ENCODE results near the gene ADGRD1.

- TF ChIP-seq EGR1 (IDR thresholded peaks at IDR 0.05; ENCODE audit: borderline replicate concordance, low read depth, low read length) (no peak), CTCF (IDR thresholded peaks at IDR 0.05; ENCODE audit: control extremely low read depth in 1 of 3, insufficient read depth in 1 of 3, low read depth in 1 of 3, low read length in 3 of 3) (no peak), YY1 (IDR thresholded peaks at IDR 0.05; ENCODE audit: low read depth, low read length) (no peak), EP300 (IDR thresholded peaks at IDR 0.05; ENCODE audit: borderline replicate concordance in 1 of 2, low read depth in 2 of 2, low read length in 2 of 2) (no peak), POLR2A (IDR thresholded peaks at IDR 0.05; ENCODE audit: control extremely low read depth in 1 of 2, low read depth in 2 of 2, low read length in 2 of 2) (no peak), NRF1 (IDR thresholded peaks at IDR 0.05; ENCODE audit: low read depth, low read length) (no peak), TEAD4 (IDR thresholded peaks at IDR 0.05; ENCODE audit: low read depth, low read length) (no peak), KDM5A (IDR thresholded peaks at IDR 0.05; ENCODE audit: low read length) (no peak), HDAC2 (IDR thresholded peaks at IDR 0.05; ENCODE audit: borderline replicate concordance in 1 of 2, low read depth in 2 of 2, low read length in 2 of 2) (no peak), RAD21 (IDR thresholded peaks at IDR 0.05 in 1 of 2, conservative IDR thresholded peaks at IDR 0.05 in 1 of 2; ENCODE audit: low read depth in 2 of 2, low read length in 2 of 2) (no peak), SP1 (IDR thresholded peaks at IDR 0.05; ENCODE audit: low read depth, low read length) (no peak)
- TF ChIP-seq, protein P1, sequence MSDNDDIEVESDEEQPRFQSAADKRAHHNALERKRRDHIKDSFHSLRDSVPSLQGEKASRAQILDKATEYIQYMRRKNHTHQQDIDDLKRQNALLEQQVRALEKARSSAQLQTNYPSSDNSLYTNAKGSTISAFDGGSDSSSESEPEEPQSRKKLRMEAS (IDR thresholded peaks at IDR 0.05), result no peak
These were observed 123.4 kb downstream of the ADGRD1 start for GRCh38 chr12:131076791-131077747.

Measured in H1 (cell line).